ENCODE data around the gene TBC1D8B.

- TF ChIP-seq EZH2 (IDR thresholded peaks at IDR 0.05; ENCODE audit: low read depth, low read length, severe bottlenecking) (no peak), SRF (IDR thresholded peaks at IDR 0.05; ENCODE audit: low read depth, low read length) (no peak), BCL11A (IDR thresholded peaks at IDR 0.05; ENCODE audit: low read depth in 2 of 2, low read length in 2 of 2) (no peak), CTCF (IDR thresholded peaks at IDR 0.05; ENCODE audit: control extremely low read depth in 1 of 3, insufficient read depth in 1 of 3, low read depth in 1 of 3, low read length in 3 of 3) (no peak), PHF8 (conservative IDR thresholded peaks at IDR 0.05; ENCODE audit: low read depth, low read length) (no peak), POLR2A (IDR thresholded peaks at IDR 0.05; ENCODE audit: control extremely low read depth in 1 of 2, low read depth in 2 of 2, low read length in 2 of 2) (no peak), MAFK (IDR thresholded peaks at IDR 0.05; ENCODE audit: low read depth, low read length) (no peak), CBX8 (IDR thresholded peaks at IDR 0.05; ENCODE audit: borderline replicate concordance, low read depth, low read length) (no peak), MAX (IDR thresholded peaks at IDR 0.05) (no peak), POLR2AphosphoS5 (IDR thresholded peaks at IDR 0.05; ENCODE audit: low read depth, low read length) (no peak), SP4 (IDR thresholded peaks at IDR 0.05; ENCODE audit: low read length) (no peak), JUND (IDR thresholded peaks at IDR 0.05; ENCODE audit: low read length) (no peak)
Observed at GRCh38 chrX:106921637-106922036, 119.2 kb downstream of the TBC1D8B start.

Measured in H1 (cell line).